GM18858 (cell line): Measurements from ENCODE around the gene MBOAT1.
"Not testable (repeated sequence)": the region's sequence is repeated elsewhere in the genome, so short reads cannot be mapped to it uniquely, and the experiment has no call there.

Experiments
- ATAC-seq: cut with Tn5 transposase; IDR thresholded peaks from one replicate; pipeline ENCODE4 v1.9.1; 2021; ENCODE audit not compliant: unreplicated experiment

Gene MBOAT1

GRCh38 chr6:20203561-20204511, 8.4 kb downstream of the MBOAT1 start:
- ATAC-seq, result no peak

DNA sequence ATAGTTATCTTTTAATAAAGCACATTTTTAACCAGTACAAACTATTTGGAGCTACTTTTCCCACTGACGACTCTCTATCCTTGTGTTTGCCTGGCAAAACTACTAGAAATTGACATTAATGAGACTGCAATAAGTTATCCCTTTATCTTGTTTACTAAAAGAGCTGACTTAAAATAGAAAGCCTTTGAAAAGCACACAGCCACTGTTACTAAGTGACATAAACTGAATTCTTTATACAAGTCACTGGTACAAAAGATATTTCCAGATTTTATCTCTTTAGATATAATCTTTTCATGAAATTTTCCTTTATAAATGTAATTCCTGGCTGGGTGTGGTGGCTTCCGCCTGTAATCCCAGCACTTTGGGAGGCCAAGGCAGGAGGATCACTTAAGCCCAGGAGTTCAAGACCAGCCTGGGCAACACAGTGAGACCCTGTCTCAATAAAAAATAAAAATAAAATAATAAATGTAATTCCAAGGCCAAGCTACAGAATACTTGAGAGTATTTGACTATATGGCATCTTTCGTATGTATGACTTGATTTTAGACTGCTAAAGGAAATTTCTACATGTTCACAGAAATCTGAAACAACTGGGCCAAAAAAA, 9.5 kb downstream of the MBOAT1 start:
- ATAC-seq, result no peak

DNA sequence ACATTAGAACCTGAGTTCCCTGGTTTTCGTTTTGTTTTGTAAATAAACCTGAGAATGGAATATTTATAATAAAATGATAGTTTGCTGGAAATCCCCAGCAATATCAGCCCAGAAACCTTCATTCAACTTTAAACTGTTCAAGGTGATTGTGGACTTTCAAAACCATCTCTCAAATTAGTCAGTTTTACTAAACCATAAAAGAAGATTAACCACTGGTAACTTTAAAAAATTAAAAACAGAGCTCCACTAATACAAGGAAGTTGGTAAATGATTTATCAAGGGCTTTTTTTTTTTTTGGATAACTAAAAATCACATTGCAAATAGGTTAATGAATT, 10.0 kb downstream of the MBOAT1 start:
- ATAC-seq, result peak; percentile 15

GRCh38 chr6:20200761-20201630, 11.3 kb downstream of the MBOAT1 start:
- no peak for ATAC-seq

DNA sequence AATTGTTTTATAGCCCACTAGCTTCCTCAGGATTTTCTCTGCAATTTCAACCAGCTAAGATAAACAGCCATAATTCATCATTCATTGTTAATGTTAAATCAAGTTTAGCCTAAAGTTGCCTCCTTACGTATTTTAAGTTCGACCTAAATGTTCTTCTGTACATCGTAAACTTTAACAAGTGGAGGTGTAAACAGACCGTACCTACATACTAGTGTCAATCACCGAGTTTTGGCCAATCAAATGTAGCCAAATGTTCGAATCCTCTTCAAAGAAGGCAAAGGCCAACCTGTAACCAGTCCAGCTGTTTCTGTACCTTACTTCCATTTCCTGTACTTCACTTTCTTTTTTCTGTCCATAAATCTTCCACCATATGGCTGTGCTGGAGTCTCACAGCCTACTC, 13.5 kb downstream of the MBOAT1 start:
- ATAC-seq, result no peak

GRCh38 chr6:20198156-20198774, 14.0 kb downstream of the MBOAT1 start:
- ATAC-seq, result no peak

GRCh38 chr6:20197251-20197650, 15.0 kb downstream of the MBOAT1 start:
- ATAC-seq, result no peak

DNA sequence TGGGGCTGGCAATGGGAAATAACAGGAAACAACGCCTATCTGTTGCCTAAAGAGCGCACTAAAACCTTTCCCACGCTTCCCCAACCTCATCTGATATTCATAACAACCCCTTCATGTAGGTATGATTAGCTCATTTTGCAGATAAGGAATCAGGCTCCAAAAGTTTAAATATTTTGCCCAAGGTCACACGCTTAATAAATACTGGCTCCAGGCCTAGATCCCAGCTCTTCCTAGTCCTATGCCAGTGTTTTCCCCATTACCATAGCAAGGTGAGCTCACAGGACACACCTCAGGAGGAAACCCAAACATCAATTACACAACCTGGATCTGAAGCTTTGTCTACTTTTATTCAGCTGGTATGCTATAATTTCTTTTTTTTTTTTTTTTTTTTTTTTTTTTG, 19.6 kb downstream of the MBOAT1 start:
- ATAC-seq, result no peak

- ATAC-seq, result no peak
Measured at GRCh38 chr6:20191992-20192391, 20.3 kb downstream of the MBOAT1 start.

GRCh38 chr6:20188630-20189075, 23.6 kb downstream of the MBOAT1 start:
- no peak for ATAC-seq

DNA sequence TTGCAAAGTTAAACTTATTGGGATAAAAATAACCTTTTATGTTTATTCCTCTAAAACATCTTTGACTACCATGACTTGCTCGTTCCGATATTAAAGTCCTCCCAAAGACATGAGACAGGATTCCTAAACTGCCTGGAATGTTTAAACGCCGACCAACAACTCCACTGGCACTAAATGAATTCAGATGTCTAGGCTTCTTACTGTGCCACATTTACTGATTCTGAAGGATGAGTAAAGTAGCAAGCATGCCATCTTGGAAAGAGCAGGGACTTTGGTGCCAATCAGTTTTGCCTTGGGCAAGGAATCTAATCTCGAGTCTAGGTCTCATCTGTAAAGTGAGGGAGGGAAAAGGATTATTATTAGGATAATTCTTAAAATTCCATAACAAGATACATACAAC, 25.3 kb downstream of the MBOAT1 start:
- ATAC-seq, result no peak

- ATAC-seq, result no peak
Measured at GRCh38 chr6:20183706-20184105, 28.6 kb downstream of the MBOAT1 start.

DNA sequence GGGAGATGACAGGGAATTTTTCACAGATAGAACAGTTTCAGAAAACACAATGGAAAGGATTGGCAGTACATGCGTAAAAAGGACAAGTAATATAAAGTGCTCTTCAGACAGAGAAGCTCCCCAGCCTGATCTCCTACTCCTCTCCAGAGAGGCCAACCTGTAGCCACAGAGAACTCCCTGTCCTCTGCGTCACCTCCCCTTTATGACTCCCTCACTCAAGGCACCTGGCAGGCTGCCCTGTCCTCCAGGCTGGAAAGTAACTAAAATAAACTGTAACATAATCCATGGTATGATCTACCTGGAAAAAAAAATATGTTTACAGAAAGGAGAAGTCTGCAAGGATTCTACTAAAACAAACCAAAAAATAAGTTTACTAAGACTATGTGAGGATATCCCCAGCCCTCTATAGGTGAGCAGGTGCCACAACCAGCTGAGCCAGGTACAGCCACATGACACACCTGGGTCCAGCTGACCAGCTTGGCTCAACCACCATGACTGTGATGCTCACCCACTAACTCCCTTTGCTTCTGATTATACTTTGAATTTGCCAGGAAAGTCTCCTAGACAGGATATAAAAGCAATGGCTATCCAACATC, 29.2 kb downstream of the MBOAT1 start:
- ATAC-seq, result no peak

DNA sequence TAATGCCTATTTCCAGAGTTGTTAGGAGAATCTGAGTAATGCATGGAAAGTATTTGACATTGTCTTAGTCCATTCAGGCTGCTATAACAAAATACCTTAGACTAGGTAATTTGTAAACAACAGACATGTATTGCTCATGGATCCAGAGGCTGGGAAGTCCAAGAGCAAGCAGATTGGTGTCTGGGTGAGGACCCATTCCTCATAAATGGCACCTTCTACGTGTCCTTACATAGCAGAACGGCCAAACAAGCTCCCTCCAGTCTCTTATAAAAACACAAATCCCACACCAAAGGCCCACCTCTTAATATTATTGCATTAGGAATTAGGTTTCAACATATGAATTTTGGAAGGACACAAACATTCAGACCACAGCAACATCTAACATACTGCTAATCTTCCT, 30.2 kb downstream of the MBOAT1 start:
- ATAC-seq, result no peak

DNA sequence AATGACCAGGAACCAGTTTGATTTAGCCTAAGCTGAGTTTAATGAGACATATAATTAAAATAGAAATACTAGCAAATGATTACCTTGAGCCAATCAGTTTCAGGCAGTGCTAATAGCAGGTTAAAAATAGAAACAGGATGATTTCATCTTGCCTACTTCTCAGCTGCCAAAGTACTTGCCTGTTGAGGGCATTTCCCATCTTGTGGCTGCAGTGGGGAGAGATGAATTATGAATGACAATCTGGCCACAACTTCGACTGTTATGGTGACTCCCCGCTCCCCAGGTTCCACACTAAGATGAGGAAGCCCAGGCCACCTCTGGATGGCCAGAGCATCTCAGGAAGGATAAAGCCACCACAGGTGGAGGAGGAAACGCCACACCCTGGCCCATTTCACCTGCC, 31.3 kb downstream of the MBOAT1 start:
- peak; percentile 79 for ATAC-seq

GRCh38 chr6:20179287-20180045, 32.8 kb downstream of the MBOAT1 start:
- ATAC-seq, result not testable (repeated sequence)

GRCh38 chr6:20178327-20178726, 33.9 kb downstream of the MBOAT1 start:
- ATAC-seq, result no peak

DNA sequence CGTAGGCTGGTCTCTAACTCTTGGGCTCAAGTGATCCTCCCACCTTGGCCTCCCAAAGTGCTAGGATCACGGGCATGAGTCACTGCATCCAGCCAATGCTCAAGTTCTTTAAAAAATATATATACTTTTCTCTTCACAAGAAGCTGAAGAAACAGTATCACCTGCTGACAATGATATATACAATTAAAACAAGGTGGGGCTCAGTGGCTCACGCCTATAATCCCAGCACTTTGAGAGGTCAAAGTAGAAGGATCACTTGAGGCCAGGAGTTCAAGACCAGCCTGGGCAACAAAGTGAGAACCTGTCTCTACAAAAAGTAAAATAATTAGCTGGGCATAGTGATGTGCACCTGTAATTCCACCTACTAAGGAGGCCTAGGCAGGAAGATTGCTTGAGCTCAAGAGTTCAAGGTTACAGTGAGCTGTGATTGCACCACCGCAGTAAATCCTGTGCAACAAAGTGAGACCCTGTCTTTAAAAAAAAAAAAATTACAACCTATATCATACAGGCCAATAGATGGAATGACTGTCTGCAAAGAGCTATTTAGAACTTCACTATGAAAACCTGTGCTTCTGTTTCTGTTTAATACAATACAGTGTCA, 36.4 kb downstream of the MBOAT1 start:
- ATAC-seq, result no peak
